PC-3 (cell line): ENCODE data around the gene NT5DC1.

Experiments
- CTCF ChIP-seq: fragments of 300-600 bp; sonication (generic); conservative IDR thresholded peaks from 2 replicates; pipeline ENCODE4 v1.5.1; 2017; ENCODE audit warnings: antibody characterized with exemption, low read depth, mild to moderate bottlenecking, low read length
- EZH2 ChIP-seq: fragments of 300-600 bp; sonication (generic); IDR thresholded peaks from one replicate; pipeline ENCODE4 v1.6.1; 2017; ENCODE audit warnings: antibody characterized with exemption, mild to moderate bottlenecking, low read length; ENCODE audit not compliant: unreplicated experiment
- EZH2phosphoT487 ChIP-seq: fragments of 300-600 bp; sonication (generic); IDR thresholded peaks from 2 replicates; pipeline ENCODE4 v1.6.1; 2018; ENCODE audit warnings: mild to moderate bottlenecking, antibody characterized with exemption, low read length, borderline replicate concordance

- no peak for TF ChIP-seq CTCF
- no peak for TF ChIP-seq EZH2phosphoT487
- no peak for TF ChIP-seq EZH2
Observed at GRCh38 chr6:116255246-116255800, 154.7 kb downstream of the NT5DC1 start.
